HS-5 (cell line): ENCODE results near the gene EVA1C.
"Not testable (repeated sequence)": the region's sequence is repeated elsewhere in the genome, so short reads cannot be mapped to it uniquely, and the experiment has no call there.

Experiments used
- DNase-seq: peaks from one replicate; pipeline ENCODE4 v3.0.0-alpha.2; 2012; ENCODE audit warnings: low read depth

Gene EVA1C

GRCh38 chr21:32412162-32413014 lies at the start of gene EVA1C:
TSS of gene EVA1C (plus strand) at chr21:32412706. CDS start at chr21:32412854, 148 bp downstream.
- DNase-seq: no peak

- DNase-seq: no peak
These were observed 48.1 kb upstream of the EVA1C start for GRCh38 chr21:32364387-32364786.

GRCh38 chr21:32364796-32365195 lies 47.7 kb upstream of the EVA1C start:
- DNase-seq: no peak

GRCh38 chr21:32366191-32366590 lies 46.3 kb upstream of the EVA1C start:
- DNase-seq: no peak

- no peak for DNase-seq
These were observed 45.3 kb upstream of the EVA1C start for GRCh38 chr21:32367158-32367557.

- DNase-seq: no peak
These were observed 44.1 kb upstream of the EVA1C start for GRCh38 chr21:32368386-32368785.

GRCh38 chr21:32368961-32369360 lies 43.5 kb upstream of the EVA1C start:
- not testable (repeated sequence) for DNase-seq

- DNase-seq: no peak
These were observed 41.3 kb upstream of the EVA1C start for GRCh38 chr21:32370998-32371766.

- DNase-seq: peak; percentile 48
These were observed 40.6 kb upstream of the EVA1C start for GRCh38 chr21:32371913-32372314.

GRCh38 chr21:32372755-32373154 lies 39.8 kb upstream of the EVA1C start:
- no peak for DNase-seq

GRCh38 chr21:32377506-32377905 lies 35.0 kb upstream of the EVA1C start:
- DNase-seq: no peak

- DNase-seq: no peak
These were observed 34.5 kb upstream of the EVA1C start for GRCh38 chr21:32377991-32378390.

- no peak for DNase-seq
These were observed 33.5 kb upstream of the EVA1C start for GRCh38 chr21:32378956-32379355.

- no peak for DNase-seq
These were observed 31.6 kb upstream of the EVA1C start for GRCh38 chr21:32380940-32381339.

- no peak for DNase-seq
These were observed 30.9 kb upstream of the EVA1C start for GRCh38 chr21:32381571-32381970.

GRCh38 chr21:32382108-32382644 lies 30.3 kb upstream of the EVA1C start:
- DNase-seq: peak; percentile 55

- DNase-seq: no peak
These were observed 28.7 kb upstream of the EVA1C start for GRCh38 chr21:32383812-32384211.

GRCh38 chr21:32386195-32386870 lies 26.2 kb upstream of the EVA1C start:
- no peak for DNase-seq

- DNase-seq: no peak
These were observed 25.4 kb upstream of the EVA1C start for GRCh38 chr21:32387151-32387550.

- no peak for DNase-seq
These were observed 24.2 kb upstream of the EVA1C start for GRCh38 chr21:32388306-32388705.

GRCh38 chr21:32389337-32390015 lies 23.0 kb upstream of the EVA1C start:
- DNase-seq: no peak
